B cell (primary cell): Measurements from ENCODE around the gene SFSWAP. TPM values are rescaled to one million over a fixed set of nuclear protein-coding genes. Genes with fewer than 3 reads are reported as not detected.
A peak's percentile ranks its signal among the peaks of the same experiment; 100 is the strongest.
"Not testable (repeated sequence)": the region's sequence is repeated elsewhere in the genome, so short reads cannot be mapped to it uniquely, and the experiment has no call there.

Source experiments
- ATAC-seq: fragments of 200-7000 bp; cut with Tn5 transposase; one replicate; pipeline ENCODE4 v1.10.0; 2021; ENCODE audit warnings: low read depth, mild to moderate bottlenecking, moderate number of reproducible peaks, moderate library complexity
- CTCF ChIA-PET: fragments of 350-600 bp; sonication (Branson Sonifier 250); formaldehyde crosslinking; loops from one replicate; lab custom pipeline; 2021; ENCODE audit warnings: antibody characterized with exemption, inconsistent platforms; lab: Charles Lee
- POLR2A ChIA-PET: fragments of 350-600 bp; sonication (Branson Sonifier 250); formaldehyde crosslinking; loops from one replicate; lab custom pipeline; 2021; ENCODE audit warnings: antibody characterized with exemption; lab: Charles Lee
- DNase-seq: peaks from one replicate; pipeline ENCODE4 v3.0.0; 2013
- H2AFZ ChIP-seq: 2 replicates; pipeline ENCODE4 v1.6.1; 2012; ENCODE audit warnings: mild to moderate bottlenecking, low read depth, low read length; ENCODE audit not compliant: insufficient read depth, poor library complexity, severe bottlenecking
- H3K27ac ChIP-seq, 2 donors: 1 replicate in 1 of 2; 2 replicates in 1 of 2; pipeline ENCODE4 v1.5.1; 2012 to 2013; ENCODE audit warnings: low read length in 2 of 2, mild to moderate bottlenecking in 2 of 2, moderate library complexity in 1 of 2
- H3K27me3 ChIP-seq, 4 experiments: fragments of 200-600 bp in 1 of 4; sonication (generic) in 1 of 4; replicated peaks in 1 of 4; 1 replicate in 2 of 4; 2 replicates in 2 of 4; pipeline versions ENCODE4 v1.6.1 to v1.7.0; 2013 to 2016; ENCODE audit warnings: low read length in 3 of 4, mild to moderate bottlenecking in 2 of 4, mixed read lengths in 1 of 4, moderate library complexity in 1 of 4; ENCODE audit not compliant: insufficient read depth in 4 of 4, control insufficient read depth in 3 of 4; ENCODE audit errors: control extremely low read depth in 1 of 4
- H3K36me3 ChIP-seq, 2 experiments: replicated peaks in 1 of 2; 1 replicate in 1 of 2; 2 replicates in 1 of 2; pipeline versions ENCODE4 v1.6.1 to v1.7.1; 2013; ENCODE audit warnings: low read length in 1 of 2; ENCODE audit not compliant: insufficient read depth in 2 of 2, control insufficient read depth in 1 of 2; ENCODE audit errors: control extremely low read depth in 1 of 2, extremely low read depth in 1 of 2
- H3K4me1 ChIP-seq, 2 donors: fragments of 200-600 bp in 1 of 2; sonication (generic) in 1 of 2; 1 replicate in 1 of 2; 2 replicates in 1 of 2; pipeline versions ENCODE4 v1.5.1 to v1.6.1; 2013 to 2017; ENCODE audit warnings: low read length in 2 of 2; ENCODE audit not compliant: control insufficient read depth in 2 of 2, insufficient read depth in 2 of 2
- H3K4me2 ChIP-seq: replicated peaks from 2 replicates; pipeline ENCODE3; 2012; ENCODE audit warnings: mild to moderate bottlenecking, low read depth, low read length; ENCODE audit not compliant: poor library complexity, severe bottlenecking
- H3K4me3 ChIP-seq, 5 experiments: fragments of 200-600 bp in 1 of 5; sonication (generic) in 1 of 5; 1 replicate in 3 of 5; 2 replicates in 2 of 5; pipeline versions ENCODE4 v1.5.1 to v1.7.0; 2011 to 2016; ENCODE audit warnings: low read length in 4 of 5, mild to moderate bottlenecking in 4 of 5, low read depth in 2 of 5, control low read depth in 1 of 5, moderate library complexity in 1 of 5; ENCODE audit not compliant: insufficient read depth in 1 of 5; ENCODE audit errors: control extremely low read depth in 1 of 5, extremely low read depth in 1 of 5
- H3K79me2 ChIP-seq: fragments of 200-600 bp; sonication (generic); one replicate; pipeline ENCODE4 v1.6.0; 2016; ENCODE audit warnings: low read length; ENCODE audit not compliant: control insufficient read depth, insufficient read depth
- H3K9ac ChIP-seq: fragments of 200-600 bp; sonication (generic); 2 replicates; pipeline ENCODE4 v1.6.1; 2017; ENCODE audit warnings: mild to moderate bottlenecking, low read length, moderate library complexity
- H3K9me3 ChIP-seq, 3 donors: one replicate each; pipeline versions ENCODE4 v1.6.1 to v1.7.1; 2013; ENCODE audit warnings: low read length in 2 of 3; ENCODE audit not compliant: control insufficient read depth in 2 of 3, insufficient read depth in 1 of 3; ENCODE audit errors: control extremely low read depth in 1 of 3
- H4K20me1 ChIP-seq: 2 replicates; pipeline ENCODE4 v1.6.0; 2012; ENCODE audit warnings: mild to moderate bottlenecking, low read length; ENCODE audit not compliant: insufficient read depth, control insufficient read depth, poor library complexity, severe bottlenecking
- H3K27ac Mint-ChIP-seq: one replicate; pipeline ENCODE4 v1.8.0; 2021; ENCODE audit warnings: mixed read lengths
- H3K27me3 Mint-ChIP-seq: one replicate; pipeline ENCODE4 v1.8.0; 2021; ENCODE audit warnings: mixed read lengths
- H3K4me1 Mint-ChIP-seq: one replicate; pipeline ENCODE4 v1.8.0; 2021; ENCODE audit warnings: mixed read lengths
- H3K4me3 Mint-ChIP-seq: one replicate; pipeline ENCODE4 v1.8.0; 2021; ENCODE audit warnings: mixed read lengths
- H3K9me3 Mint-ChIP-seq: one replicate; pipeline ENCODE4 v1.8.0; 2022; ENCODE audit warnings: mixed read lengths; ENCODE audit not compliant: insufficient read depth
- CTCF ChIP-seq: fragments of 200-600 bp; IDR thresholded peaks from one replicate; pipeline ENCODE4 v1.8.0; 2022; ENCODE audit warnings: antibody characterized with exemption, mild to moderate bottlenecking
- EZH2 ChIP-seq: IDR thresholded peaks from 2 replicates; pipeline ENCODE4 v1.6.1; 2012; ENCODE audit warnings: borderline replicate concordance, low read depth, mild to moderate bottlenecking, moderate library complexity, low read length; ENCODE audit not compliant: insufficient read depth, poor library complexity, severe bottlenecking
- WGBS: methylation state at CpG from one replicate; pipeline ENCODE4 v1.1.5; 2013; ENCODE audit warnings: missing lambda C conversion rate; ENCODE audit not compliant: insufficient coverage; 5-methylcytosine and 5-hydroxymethylcytosine counted together
- intact Hi-C: fragments of 100-400 bp; cut with micrococcal nuclease; formaldehyde crosslinking; loops from one replicate; pipeline ENCODE4 v1.10.0; 2022
- polyA plus RNA-seq: library from polyadenylated mRNA; depleted of rRNA; stranded (reverse); fragments of >200 nt; gene quantifications from 2 replicates; pipeline ENCODE4 v1.2.3, GENCODE V29; 2012
- total RNA-seq, 2 donors: library from RNA; stranded (reverse); fragments of 120-200 nt in 1 of 2; gene quantifications; 1 replicate in 1 of 2; 2 replicates in 1 of 2; pipeline versions ENCODE4 v1.2.3 to v1.2.4, GENCODE V29; 2013 to 2022

SFSWAP gene
- total and polyA plus RNA-seq, 2 donors (not counting 1 experiment from before 2014, with no cell fraction given): 69.3 to 122 TPM

DNA sequence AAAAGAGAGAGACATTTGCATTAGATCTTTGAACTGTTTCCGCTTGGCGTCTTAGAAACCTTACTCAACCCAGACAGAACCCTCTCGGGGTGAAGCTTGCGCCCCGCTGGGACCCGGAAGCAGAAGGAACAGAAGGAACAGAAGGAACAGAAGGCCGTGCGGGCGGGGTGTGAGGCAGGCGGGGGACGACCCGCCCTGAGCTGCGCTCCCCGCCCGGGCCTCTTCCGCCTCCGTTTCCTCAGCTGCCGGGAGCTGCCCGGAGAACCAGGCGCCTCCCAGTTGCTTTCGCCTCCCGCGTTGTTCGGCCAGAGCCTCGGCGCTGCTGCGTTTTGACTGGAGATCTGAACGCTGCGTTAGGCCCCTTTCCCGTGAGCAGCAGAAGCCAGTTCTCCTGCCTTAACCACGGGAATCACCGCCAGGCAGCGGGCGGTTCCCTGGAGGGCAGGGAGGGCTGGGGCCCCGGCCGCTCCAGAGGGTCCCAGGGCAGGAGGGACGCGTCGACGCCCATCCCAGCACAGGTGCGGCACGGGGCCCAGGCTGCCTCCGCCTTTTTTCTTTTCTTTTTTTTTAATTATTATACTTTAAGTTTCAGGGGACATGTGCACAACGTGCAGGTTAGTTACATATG, 98.0 kb downstream of the SFSWAP start:
- H3K79me2 ChIP-seq: no peaks in the 10 kb centered on the region
- POLR2A ChIA-PET: interaction anchor here (0.6 kb wide), 2 partner anchors 11 to 14 kb away, joined by 3 to 7 read pairs; no protein-coding TSS in a partner anchor
- H3K4me2 ChIP-seq: peak overlapping the region; percentile 68
- no peaks in the 10 kb centered on the region for H3K36me3 ChIP-seq
- Mint-ChIP-seq H3K27me3 (no peaks in the 10 kb centered on the region), H3K4me3 (peak overlapping the region; percentile 77), H3K9me3 (peaks cover 4% of the 10 kb centered on the region), H3K27ac (peak overlapping the region; percentile 73), H3K4me1 (peaks cover 9% of the 10 kb centered on the region)
- TF ChIP-seq CTCF (no peak), EZH2 (no peak)
- H3K27ac ChIP-seq: peak overlapping the region in 1 of 2 donors; percentile 64
- H3K4me3 ChIP-seq: peak overlapping the region in 4 of 5 experiments; percentile 36 to 62 (median 60)
- ATAC-seq (peak; percentile 68), DNase-seq (peak; percentile 62)
- H3K27me3 ChIP-seq: no peaks in the 10 kb centered on the region
- 57% methylated on average over 34 of the region's 44 CpGs for WGBS
- peaks cover 4 to 10% of the 10 kb centered on the region in 2 donors for H3K4me1 ChIP-seq
- H3K9me3 ChIP-seq: peaks cover 0 to 22% (median 3%) of the 10 kb centered on the region in 3 donors
- H4K20me1 ChIP-seq: no peaks in the 10 kb centered on the region
- H3K9ac ChIP-seq: peak overlapping the region; percentile 59
- peak overlapping the region; percentile 73 for H2AFZ ChIP-seq
- CTCF ChIA-PET: no interaction called here
- intact Hi-C loops: no loop called here

DNA sequence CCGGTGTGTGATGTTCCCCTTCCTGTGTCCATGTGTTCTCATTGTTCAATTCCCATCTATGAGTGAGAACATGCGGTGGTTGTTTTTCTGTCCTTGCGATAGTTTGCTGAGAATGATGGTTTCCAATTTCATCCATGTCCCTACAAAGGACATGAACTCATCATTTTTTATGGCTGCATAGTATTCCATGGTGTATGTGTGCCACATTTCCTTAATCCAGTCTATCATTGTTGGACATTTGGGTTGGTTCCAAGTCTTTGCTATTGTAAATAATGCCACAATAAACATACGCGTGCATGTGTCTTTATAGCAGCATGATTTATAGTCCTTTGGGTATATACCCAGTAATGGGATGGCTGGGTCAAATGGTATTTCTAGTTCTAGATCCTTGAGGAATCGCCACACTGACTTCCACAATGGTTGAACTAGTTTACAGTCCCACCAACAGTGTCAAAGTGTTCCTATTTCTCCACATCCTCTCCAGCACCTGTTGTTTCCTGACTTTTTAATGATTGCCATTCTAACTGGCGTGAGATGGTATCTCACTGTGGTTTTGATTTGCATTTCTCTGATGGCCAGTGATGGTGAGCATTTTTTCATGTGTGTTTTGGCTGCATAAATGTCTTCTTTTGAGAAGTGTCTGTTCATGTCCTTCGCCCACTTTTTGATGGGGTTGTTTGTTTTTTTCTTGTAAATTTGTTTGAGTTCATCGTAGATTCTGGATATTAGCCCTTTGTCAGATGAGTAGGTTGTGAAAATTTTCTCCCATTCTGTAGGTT, 98.8 kb downstream of the SFSWAP start:
- DNase-seq, POLR2A ChIA-PET, H3K4me1 ChIP-seq, H3K27me3 Mint-ChIP-seq, H2AFZ ChIP-seq, ATAC-seq, H3K36me3 ChIP-seq, H3K27me3 ChIP-seq, H3K27ac ChIP-seq, H3K4me3 Mint-ChIP-seq, H3K4me1 Mint-ChIP-seq, CTCF ChIA-PET, intact Hi-C loops, H3K79me2 ChIP-seq, H3K27ac Mint-ChIP-seq, H4K20me1 ChIP-seq, H3K9me3 Mint-ChIP-seq, H3K9ac ChIP-seq, H3K4me2 ChIP-seq: not testable (repeated sequence)
- whole genome bisulfite sequencing: no CpG with 5 or more reads among the region's 9 CpGs
- Histone ChIP-seq H3K9me3 (peaks cover 0 to 22% (median 3%) of the 10 kb centered on the region in 3 donors), H3K4me3 (peak overlapping the region in 2 of 5 experiments; percentile 59 to 61)
